ENCODE results near the gene TMEM209.
"Not testable (repeated sequence)": the region's sequence is repeated elsewhere in the genome, so short reads cannot be mapped to it uniquely, and the experiment has no call there.

The TMEM209 gene

DNA sequence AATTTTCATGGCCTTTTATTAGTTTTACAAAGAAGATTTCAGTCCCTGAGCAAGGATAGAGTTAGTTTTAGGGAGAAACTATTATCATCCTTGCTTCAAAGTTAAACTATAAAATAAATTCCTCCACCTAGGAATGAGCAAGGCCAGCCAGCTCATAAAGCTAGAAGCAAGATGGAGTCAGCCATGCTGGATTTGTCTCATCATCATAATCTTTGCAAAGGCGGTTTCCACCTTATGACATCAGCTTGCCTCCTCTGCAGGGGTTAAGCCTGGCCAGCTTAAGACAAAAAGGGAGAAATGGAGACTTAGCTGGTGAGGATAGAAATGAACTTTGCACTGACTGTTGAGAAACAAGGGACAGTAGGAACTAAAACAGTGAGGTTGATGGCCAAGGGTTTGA is 21.1 kb upstream of the TMEM209 start:
- no peak overlapping the region for H3K4me3 ChIP-seq (ENCODE audit: low read depth, low read length)
- TF ChIP-seq, protein P1, sequence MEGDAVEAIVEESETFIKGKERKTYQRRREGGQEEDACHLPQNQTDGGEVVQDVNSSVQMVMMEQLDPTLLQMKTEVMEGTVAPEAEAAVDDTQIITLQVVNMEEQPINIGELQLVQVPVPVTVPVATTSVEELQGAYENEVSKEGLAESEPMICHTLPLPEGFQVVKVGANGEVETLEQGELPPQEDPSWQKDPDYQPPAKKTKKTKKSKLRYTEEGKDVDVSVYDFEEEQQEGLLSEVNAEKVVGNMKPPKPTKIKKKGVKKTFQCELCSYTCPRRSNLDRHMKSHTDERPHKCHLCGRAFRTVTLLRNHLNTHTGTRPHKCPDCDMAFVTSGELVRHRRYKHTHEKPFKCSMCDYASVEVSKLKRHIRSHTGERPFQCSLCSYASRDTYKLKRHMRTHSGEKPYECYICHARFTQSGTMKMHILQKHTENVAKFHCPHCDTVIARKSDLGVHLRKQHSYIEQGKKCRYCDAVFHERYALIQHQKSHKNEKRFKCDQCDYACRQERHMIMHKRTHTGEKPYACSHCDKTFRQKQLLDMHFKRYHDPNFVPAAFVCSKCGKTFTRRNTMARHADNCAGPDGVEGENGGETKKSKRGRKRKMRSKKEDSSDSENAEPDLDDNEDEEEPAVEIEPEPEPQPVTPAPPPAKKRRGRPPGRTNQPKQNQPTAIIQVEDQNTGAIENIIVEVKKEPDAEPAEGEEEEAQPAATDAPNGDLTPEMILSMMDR (IDR thresholded peaks at IDR 0.05; ENCODE audit: low read depth, low read length) = no peak
- TF ChIP-seq, protein P2, sequence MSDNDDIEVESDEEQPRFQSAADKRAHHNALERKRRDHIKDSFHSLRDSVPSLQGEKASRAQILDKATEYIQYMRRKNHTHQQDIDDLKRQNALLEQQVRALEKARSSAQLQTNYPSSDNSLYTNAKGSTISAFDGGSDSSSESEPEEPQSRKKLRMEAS (IDR thresholded peaks at IDR 0.05; ENCODE audit: low read depth, low read length) = no peak
- TF ChIP-seq POLR2A (IDR thresholded peaks at IDR 0.05; ENCODE audit: extremely low read depth, insufficient read length) (no peak), MYC (IDR thresholded peaks at IDR 0.05; ENCODE audit: low read depth, low read length) (no peak)
- no peak for DNase-seq (ENCODE audit: low read depth)

DNA sequence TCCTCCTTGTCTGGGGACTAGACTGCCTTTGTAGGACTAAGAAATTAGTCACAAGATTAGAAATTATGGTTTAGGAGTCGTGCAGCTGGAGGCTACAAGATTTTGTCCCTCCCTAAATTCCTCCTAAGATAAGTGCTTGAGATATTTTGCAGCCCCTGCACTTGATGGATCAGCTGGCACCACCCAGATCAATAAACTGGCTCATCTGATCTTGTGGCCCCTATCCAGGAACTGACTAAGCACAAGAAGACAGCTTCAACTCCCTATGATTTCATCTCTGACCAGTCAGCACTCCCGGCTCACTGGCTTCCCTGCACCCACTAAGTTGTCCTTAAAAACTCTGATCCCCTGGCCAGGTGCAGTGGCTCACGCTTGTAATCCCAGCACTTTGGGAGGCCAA is 19.7 kb upstream of the TMEM209 start:
- not testable (repeated sequence) for H3K4me3 ChIP-seq (ENCODE audit: low read depth, low read length); DNase-seq (ENCODE audit: low read depth)

DNA sequence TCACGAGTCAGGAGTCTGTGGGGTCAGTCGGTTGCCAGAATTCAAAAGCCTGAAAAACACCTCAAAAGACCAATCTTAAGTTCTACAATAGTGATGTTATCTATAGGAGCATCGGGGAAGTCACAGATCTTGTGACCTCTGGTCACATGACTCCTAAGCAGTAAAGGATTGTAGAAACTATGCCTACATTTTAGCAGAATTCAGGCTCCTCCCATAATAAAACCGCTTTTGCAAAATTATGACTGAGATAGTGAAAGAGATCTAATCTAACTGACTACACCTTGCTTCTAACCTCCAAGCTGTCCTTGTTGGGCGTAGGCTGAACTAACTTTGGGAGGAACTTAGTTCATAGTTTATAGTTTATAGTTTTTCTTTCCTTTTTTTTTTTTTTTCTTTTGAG is 19.0 kb upstream of the TMEM209 start:
- no peak for DNase-seq (ENCODE audit: low read depth)
- no peak overlapping the region for H3K4me3 ChIP-seq (ENCODE audit: low read depth, low read length)
- TF ChIP-seq POLR2A (IDR thresholded peaks at IDR 0.05; ENCODE audit: extremely low read depth, insufficient read length) = no peak
- no peak for TF ChIP-seq MYC (IDR thresholded peaks at IDR 0.05; ENCODE audit: low read depth, low read length)
- TF ChIP-seq, protein P2 (IDR thresholded peaks at IDR 0.05; ENCODE audit: low read depth, low read length) = no peak
- TF ChIP-seq, protein P1 (IDR thresholded peaks at IDR 0.05; ENCODE audit: low read depth, low read length) = no peak

DNA sequence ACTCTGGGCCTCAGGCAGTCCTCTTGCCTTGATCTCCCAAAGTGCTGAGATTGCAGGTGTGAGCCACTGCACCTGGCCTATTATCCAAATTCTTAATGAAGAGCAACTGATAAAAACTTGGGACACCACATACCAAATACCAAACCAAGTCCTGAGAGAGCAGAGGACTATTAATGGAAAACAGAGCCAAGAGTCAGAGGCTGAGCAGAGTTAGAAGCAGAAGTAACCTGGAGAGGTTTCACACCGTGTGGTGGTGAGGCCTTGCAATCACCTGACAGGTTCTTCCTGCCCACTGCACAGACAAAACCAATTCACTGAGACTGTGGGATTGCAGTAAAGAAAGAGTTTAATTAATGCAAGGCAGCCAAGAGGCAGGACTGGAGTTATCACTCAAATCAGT is 18.4 kb upstream of the TMEM209 start:
- TF ChIP-seq MYC (IDR thresholded peaks at IDR 0.05; ENCODE audit: low read depth, low read length) = no peak
- TF ChIP-seq, protein P2 (IDR thresholded peaks at IDR 0.05; ENCODE audit: low read depth, low read length) = no peak
- TF ChIP-seq POLR2A (IDR thresholded peaks at IDR 0.05; ENCODE audit: extremely low read depth, insufficient read length) = no peak
- TF ChIP-seq, protein P1 (IDR thresholded peaks at IDR 0.05; ENCODE audit: low read depth, low read length) = no peak
- no peak for DNase-seq (ENCODE audit: low read depth)

DNA sequence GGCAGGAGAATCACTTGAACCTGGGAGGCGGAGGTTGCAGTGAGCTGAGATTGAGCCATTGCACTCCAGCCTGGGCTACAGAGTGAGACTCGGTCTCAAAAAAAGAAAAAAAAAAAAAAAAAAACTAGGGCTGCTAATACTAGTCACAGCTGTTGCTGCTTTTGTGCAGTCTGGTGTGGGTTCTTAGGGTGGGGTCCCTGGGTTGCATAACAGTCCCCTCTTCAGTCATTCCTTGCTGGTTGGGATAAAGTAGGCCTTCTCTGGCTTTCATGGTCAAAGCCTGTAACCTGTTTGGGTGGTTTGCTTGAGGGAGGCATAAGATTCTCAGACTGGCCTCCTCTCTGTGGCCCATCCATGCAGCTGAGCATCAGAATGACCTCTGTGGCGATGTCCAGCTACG is 16.5 kb upstream of the TMEM209 start:
- no peak overlapping the region for H3K4me3 ChIP-seq (ENCODE audit: low read depth, low read length)
- TF ChIP-seq, protein P2 (IDR thresholded peaks at IDR 0.05; ENCODE audit: low read depth, low read length) = no peak
- TF ChIP-seq MYC (IDR thresholded peaks at IDR 0.05; ENCODE audit: low read depth, low read length) = no peak
- no peak for TF ChIP-seq POLR2A (IDR thresholded peaks at IDR 0.05; ENCODE audit: extremely low read depth, insufficient read length)
- TF ChIP-seq, protein P1 (IDR thresholded peaks at IDR 0.05; ENCODE audit: low read depth, low read length) = no peak
- no peak for DNase-seq (ENCODE audit: low read depth)

More for the DNA sequence above, 18.4 kb upstream of the TMEM209 start:
- H3K4me3 ChIP-seq (ENCODE audit: low read depth, low read length) = no peak overlapping the region

DNA sequence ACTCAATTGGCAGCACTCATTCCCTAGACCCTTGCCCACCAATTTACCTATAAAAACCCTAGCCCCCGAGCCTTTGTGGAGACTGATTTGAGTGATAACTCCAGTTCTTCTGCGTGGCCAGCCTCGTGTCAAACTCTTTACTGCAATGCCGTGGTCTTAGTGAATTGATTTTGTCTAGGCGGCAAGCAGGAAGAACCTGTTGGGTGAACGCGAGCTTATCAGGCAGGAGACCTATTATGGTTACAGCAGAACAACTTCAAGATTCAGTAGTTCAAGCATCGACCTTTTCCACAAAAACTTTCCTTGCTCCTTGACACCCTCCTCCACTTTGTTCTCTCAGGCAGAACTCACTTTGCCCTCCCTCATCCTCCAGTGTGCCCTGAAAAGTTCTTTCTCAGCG is 14.7 kb upstream of the TMEM209 start:
- no peak for DNase-seq (ENCODE audit: low read depth)
- H3K4me3 ChIP-seq (ENCODE audit: low read depth, low read length) = no peak overlapping the region
- TF ChIP-seq POLR2A (IDR thresholded peaks at IDR 0.05; ENCODE audit: extremely low read depth, insufficient read length) (no peak), MYC (IDR thresholded peaks at IDR 0.05; ENCODE audit: low read depth, low read length) (no peak)
- TF ChIP-seq, protein P1 (IDR thresholded peaks at IDR 0.05; ENCODE audit: low read depth, low read length) = no peak
- TF ChIP-seq, protein P2 (IDR thresholded peaks at IDR 0.05; ENCODE audit: low read depth, low read length) = no peak
